ENCODE measurements around the gene DYNLT4.
"Not testable (repeated sequence)": the region's sequence is repeated elsewhere in the genome, so short reads cannot be mapped to it uniquely, and the experiment has no call there.

DYNLT4 gene

GRCh38 chr1:44848456-44849181 lies 41.5 kb upstream of the DYNLT4 start:
- no peak overlapping the region for H3K4me3 ChIP-seq (ENCODE audit: low read depth, low read length)
- no peak for TF ChIP-seq CTCF (IDR thresholded peaks at IDR 0.05; ENCODE audit: borderline replicate concordance, insufficient read depth, low read depth, low read length)

- no peak overlapping the region for H3K4me3 ChIP-seq (ENCODE audit: low read depth, low read length)
- no peak for TF ChIP-seq CTCF (IDR thresholded peaks at IDR 0.05; ENCODE audit: borderline replicate concordance, insufficient read depth, low read depth, low read length)
Observed at GRCh38 chr1:44847845-44848244, 40.7 kb upstream of the DYNLT4 start.

GRCh38 chr1:44846985-44847384 lies 39.8 kb upstream of the DYNLT4 start:
- TF ChIP-seq CTCF (IDR thresholded peaks at IDR 0.05; ENCODE audit: borderline replicate concordance, insufficient read depth, low read depth, low read length): no peak
- H3K4me3 ChIP-seq (ENCODE audit: low read depth, low read length): no peak overlapping the region

GRCh38 chr1:44842862-44843655 lies 35.9 kb upstream of the DYNLT4 start, which contains the start of gene PTCH2:
TSS of gene PTCH2 (minus strand) at chr1:44843253. CDS start at chr1:44842932, 321 bp downstream.
- TF ChIP-seq CTCF (IDR thresholded peaks at IDR 0.05; ENCODE audit: borderline replicate concordance, insufficient read depth, low read depth, low read length): no peak
- H3K4me3 ChIP-seq (ENCODE audit: low read depth, low read length): no peak within 1 kb of the TSS

- H3K4me3 ChIP-seq (ENCODE audit: low read depth, low read length): no peak overlapping the region
- TF ChIP-seq CTCF (IDR thresholded peaks at IDR 0.05; ENCODE audit: borderline replicate concordance, insufficient read depth, low read depth, low read length): no peak
Observed at GRCh38 chr1:44842486-44842861, 35.3 kb upstream of the DYNLT4 start.

- no peak overlapping the region for H3K4me3 ChIP-seq (ENCODE audit: low read depth, low read length)
- no peak for TF ChIP-seq CTCF (IDR thresholded peaks at IDR 0.05; ENCODE audit: borderline replicate concordance, insufficient read depth, low read depth, low read length)
Observed at GRCh38 chr1:44839576-44839975, 32.4 kb upstream of the DYNLT4 start.

- not testable (repeated sequence) for H3K4me3 ChIP-seq (ENCODE audit: low read depth, low read length)
Observed at GRCh38 chr1:44838294-44838693, 31.1 kb upstream of the DYNLT4 start.
